Endothelial cell of umbilical vein (primary cell): ENCODE results near the gene TEX29. TPM values are rescaled to one million over a fixed set of nuclear protein-coding genes. Genes with fewer than 3 reads are reported as not detected.

Experiments
- BruUV-seq: library from RNA; stranded (reverse); fragments of 400-500 nt; replicated peaks from 2 replicates; lab custom pipeline; 2021; lab: Mats Ljungman, UMichigan
- CTCF ChIA-PET: fragments of 300-600, 350-600 bp; sonication (Branson Sonifier 250); formaldehyde crosslinking; loops from one replicate; lab custom pipeline; 2021; ENCODE audit warnings: antibody characterized with exemption, inconsistent platforms; lab: Charles Lee
- POLR2A ChIA-PET: fragments of 300-600, 350-600 bp; sonication (Branson Sonifier 250); formaldehyde crosslinking; loops from one replicate; lab custom pipeline; 2021; ENCODE audit warnings: antibody characterized with exemption, inconsistent platforms; lab: Charles Lee
- DNase-seq: peaks from one replicate; pipeline ENCODE4 v3.0.0-alpha.2; 2011; ENCODE audit warnings: low read depth, low spot score
- FAIRE-seq: peaks from 2 replicates; lab custom pipeline; 2011; peaks lifted over from hg19 to GRCh38; lab: Jason Lieb, UNC
- H2AFZ ChIP-seq: 2 replicates; pipeline ENCODE4 v1.6.0; 2012; ENCODE audit warnings: low read depth, low read length, control low read depth, inconsistent platforms
- H3K27ac ChIP-seq: 2 replicates; pipeline ENCODE4 v1.5.1; 2011; ENCODE audit warnings: low read depth, mild to moderate bottlenecking, control low read depth, low read length, moderate library complexity; ENCODE audit not compliant: insufficient read depth
- H3K27me3 ChIP-seq, 2 experiments: 2 replicates each; pipeline versions ENCODE4 v1.6.0 to v1.6.1; 2011; ENCODE audit warnings: low read length in 2 of 2, mixed read lengths in 1 of 2; ENCODE audit not compliant: control insufficient read depth in 2 of 2, insufficient read depth in 2 of 2
- H3K36me3 ChIP-seq, 2 experiments: 2 replicates in 1 of 2; 3 replicates in 1 of 2; pipeline ENCODE4 v1.5.1; 2011; ENCODE audit warnings: low read length in 2 of 2, mild to moderate bottlenecking in 1 of 2, moderate library complexity in 1 of 2; ENCODE audit not compliant: control insufficient read depth in 2 of 2, insufficient read depth in 2 of 2; ENCODE audit errors: extremely low read depth in 1 of 2
- H3K4me1 ChIP-seq: 3 replicates; pipeline ENCODE4 v1.5.1; 2011; ENCODE audit warnings: mild to moderate bottlenecking, low read length; ENCODE audit not compliant: control insufficient read depth, insufficient read depth; ENCODE audit errors: extremely low read depth
- H3K4me2 ChIP-seq: 2 replicates; pipeline ENCODE4 v1.6.1; 2011; ENCODE audit warnings: low read length, control low read depth, mixed read lengths; ENCODE audit not compliant: insufficient read depth
- H3K4me3 ChIP-seq, 3 experiments: fragments of 200-600 bp in 1 of 3; sonication (generic), shearing (Covaris generic) in 1 of 3; replicated peaks in 1 of 3; 2 replicates each; pipeline ENCODE4 v1.5.1; 2011 to 2016; ENCODE audit warnings: control low read depth in 3 of 3, low read length in 3 of 3, mild to moderate bottlenecking in 2 of 3, inconsistent platforms in 1 of 3, low read depth in 1 of 3, moderate library complexity in 1 of 3; ENCODE audit not compliant: insufficient read depth in 1 of 3
- H3K79me2 ChIP-seq: 2 replicates; pipeline ENCODE4 v1.6.0; 2012; ENCODE audit warnings: low read length, inconsistent platforms; ENCODE audit not compliant: control insufficient read depth, insufficient read depth
- H3K9ac ChIP-seq: replicated peaks from 2 replicates; pipeline ENCODE3; 2011; ENCODE audit warnings: low read length, control low read depth; ENCODE audit not compliant: insufficient read depth; ENCODE audit errors: extremely low read depth
- H3K9me1 ChIP-seq: replicated peaks from 3 replicates; pipeline ENCODE4 v1.6.0; 2011; ENCODE audit warnings: mild to moderate bottlenecking, low read length; ENCODE audit not compliant: control insufficient read depth, insufficient read depth; ENCODE audit errors: extremely low read depth
- H3K9me3 ChIP-seq: replicated peaks from 2 replicates; pipeline ENCODE4 v1.5.1; 2012; ENCODE audit warnings: low read length, inconsistent platforms; ENCODE audit not compliant: control insufficient read depth, insufficient read depth
- H4K20me1 ChIP-seq: replicated peaks from 2 replicates; pipeline ENCODE3; 2011; ENCODE audit warnings: mild to moderate bottlenecking, low read length; ENCODE audit not compliant: control insufficient read depth, insufficient read depth; ENCODE audit errors: extremely low read depth
- EZH2 ChIP-seq: IDR thresholded peaks from 2 replicates; pipeline ENCODE4 v1.6.1; 2012; ENCODE audit warnings: borderline replicate concordance, low read depth, mild to moderate bottlenecking, moderate library complexity, low read length, inconsistent platforms; ENCODE audit not compliant: severe bottlenecking
- FOS ChIP-seq: IDR thresholded peaks from 2 replicates; pipeline ENCODE4 v1.6.1; 2011; ENCODE audit warnings: mild to moderate bottlenecking, low read length, moderate library complexity, borderline replicate concordance; ENCODE audit not compliant: insufficient read depth
- GATA2 ChIP-seq: IDR thresholded peaks from 2 replicates; pipeline ENCODE4 v1.7.0; 2011; ENCODE audit warnings: low read depth, mild to moderate bottlenecking, moderate library complexity, mixed read lengths, low read length; ENCODE audit not compliant: insufficient read length, insufficient read depth
- JUN ChIP-seq: IDR thresholded peaks from 2 replicates; pipeline ENCODE4 v1.6.1; 2011; ENCODE audit warnings: borderline replicate concordance, low read depth; ENCODE audit not compliant: insufficient read length, insufficient read depth
- MYC ChIP-seq: IDR thresholded peaks from one replicate; pipeline ENCODE4 v1.6.1; 2011; ENCODE audit warnings: mild to moderate bottlenecking, low read depth, low read length
- POLR2A ChIP-seq: IDR thresholded peaks from 2 replicates; pipeline ENCODE4 v1.6.1; 2012; ENCODE audit warnings: low read depth, mild to moderate bottlenecking, control low read depth, low read length
- POLR2AphosphoS5 ChIP-seq: IDR thresholded peaks from 2 replicates; pipeline ENCODE4 v1.6.1; 2012; ENCODE audit warnings: low read depth, mild to moderate bottlenecking, control low read depth, low read length, moderate library complexity; ENCODE audit not compliant: insufficient read depth
- dilution Hi-C: fragments of 300-500 bp; cut with MboI; formaldehyde crosslinking; loops from one replicate; pipeline ENCODE4 v1.15.0; 2019; ENCODE audit warnings: low sequenced_read_pairs; ENCODE audit not compliant: extremely low pct_ligation_motif_present
- intact Hi-C: fragments of 100-400 bp; cut with micrococcal nuclease; formaldehyde crosslinking; loops from one replicate; pipeline ENCODE4 v1.10.0; 2022
- polyA plus RNA-seq, 4 experiments: library from polyadenylated mRNA; depleted of rRNA in 3 of 4; stranded (reverse) in 3 of 4; unstranded in 1 of 4; fragments of >200 nt; gene quantifications; 2 replicates each; pipeline versions ENCODE4 v1.2.1 to v1.2.3, GENCODE V29; 2011 to 2012; ENCODE audit warnings: missing spikeins in 1 of 4
- total RNA-seq: library from RNA; stranded (reverse); gene quantifications from 2 replicates; pipeline ENCODE4 v1.2.3, GENCODE V29; 2021
- TF ChIP-seq, protein P1 (sequence below): IDR thresholded peaks from 2 replicates; pipeline ENCODE4 v1.6.1; 2011; ENCODE audit not compliant: insufficient read depth, insufficient read length
- TF ChIP-seq, protein P2 (sequence below), 2 donors: IDR thresholded peaks; 1 replicate in 1 of 2; 2 replicates in 1 of 2; pipeline ENCODE4 v1.5.1; 2011; ENCODE audit warnings: low read length in 2 of 2, mild to moderate bottlenecking in 2 of 2, moderate library complexity in 2 of 2, control low read depth in 1 of 2, inconsistent platforms in 1 of 2, low read depth in 1 of 2; ENCODE audit not compliant: insufficient read depth in 1 of 2; ENCODE audit errors: extremely low read depth in 1 of 2

The TEX29 gene
- total and polyA plus RNA-seq, 2 donors (not counting 3 experiments of a cell fraction or from before 2014, with no cell fraction given), result 0.44 TPM; not detected in 1

DNA sequence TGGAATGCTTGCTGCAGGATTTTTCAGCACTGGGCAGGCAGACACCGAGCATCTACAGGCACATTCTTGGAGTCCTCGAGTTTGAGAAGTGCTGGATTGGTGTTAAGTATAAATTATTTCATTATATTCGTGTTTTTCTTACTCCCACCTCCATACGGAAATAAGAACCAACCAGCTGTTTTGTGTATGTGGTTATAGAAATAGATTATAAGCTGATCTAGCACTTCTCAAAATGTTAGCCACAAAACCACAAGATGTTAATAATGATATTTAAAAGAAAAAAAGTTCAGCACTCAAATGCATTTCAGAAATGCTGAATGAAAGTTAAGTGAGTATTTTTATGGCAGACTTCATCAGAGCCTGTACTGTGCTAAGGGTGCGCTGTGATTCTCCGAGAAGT, 24.0 kb upstream of the TEX29 start:
- no peak overlapping the region for H3K9ac ChIP-seq
- H4K20me1 ChIP-seq, result no peaks in the 10 kb centered on the region
- no TSS peak for BruUV-seq
- no peaks in the 10 kb centered on the region for H3K4me1 ChIP-seq
- H3K9me1 ChIP-seq, result no peaks in the 10 kb centered on the region
- H3K9me3 ChIP-seq, result no peaks in the 10 kb centered on the region
- peaks cover 7 to 46% of the 10 kb centered on the region in 2 experiments for H3K36me3 ChIP-seq
- ChIA-PET CTCF (no interaction called here), POLR2A (no interaction called here)
- intact Hi-C loops, result no loop called here
- H3K27me3 ChIP-seq, result no peaks in the 10 kb centered on the region
- dilution Hi-C loops, result no loop called here
- no peak overlapping the region for H2AFZ ChIP-seq
- DNase-seq, result no peak
- no peak overlapping the region for H3K4me2 ChIP-seq
- TF ChIP-seq POLR2A (no peak), GATA2 (no peak), POLR2AphosphoS5 (no peak), JUN (no peak), EZH2 (no peak), FOS (no peak), MYC (no peak)
- TF ChIP-seq, protein P1, sequence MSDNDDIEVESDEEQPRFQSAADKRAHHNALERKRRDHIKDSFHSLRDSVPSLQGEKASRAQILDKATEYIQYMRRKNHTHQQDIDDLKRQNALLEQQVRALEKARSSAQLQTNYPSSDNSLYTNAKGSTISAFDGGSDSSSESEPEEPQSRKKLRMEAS, result no peak
- TF ChIP-seq, protein P2, sequence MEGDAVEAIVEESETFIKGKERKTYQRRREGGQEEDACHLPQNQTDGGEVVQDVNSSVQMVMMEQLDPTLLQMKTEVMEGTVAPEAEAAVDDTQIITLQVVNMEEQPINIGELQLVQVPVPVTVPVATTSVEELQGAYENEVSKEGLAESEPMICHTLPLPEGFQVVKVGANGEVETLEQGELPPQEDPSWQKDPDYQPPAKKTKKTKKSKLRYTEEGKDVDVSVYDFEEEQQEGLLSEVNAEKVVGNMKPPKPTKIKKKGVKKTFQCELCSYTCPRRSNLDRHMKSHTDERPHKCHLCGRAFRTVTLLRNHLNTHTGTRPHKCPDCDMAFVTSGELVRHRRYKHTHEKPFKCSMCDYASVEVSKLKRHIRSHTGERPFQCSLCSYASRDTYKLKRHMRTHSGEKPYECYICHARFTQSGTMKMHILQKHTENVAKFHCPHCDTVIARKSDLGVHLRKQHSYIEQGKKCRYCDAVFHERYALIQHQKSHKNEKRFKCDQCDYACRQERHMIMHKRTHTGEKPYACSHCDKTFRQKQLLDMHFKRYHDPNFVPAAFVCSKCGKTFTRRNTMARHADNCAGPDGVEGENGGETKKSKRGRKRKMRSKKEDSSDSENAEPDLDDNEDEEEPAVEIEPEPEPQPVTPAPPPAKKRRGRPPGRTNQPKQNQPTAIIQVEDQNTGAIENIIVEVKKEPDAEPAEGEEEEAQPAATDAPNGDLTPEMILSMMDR (IDR thresholded peaks at IDR 0.05; ENCODE audit: extremely low read depth in 1 of 2, insufficient read depth in 1 of 2, low read depth in 1 of 2, low read length in 2 of 2), result no peak
- H3K27ac ChIP-seq, result no peak overlapping the region
- no peak overlapping the region for H3K4me3 ChIP-seq
- H3K79me2 ChIP-seq, result no peaks in the 10 kb centered on the region
- no peak for FAIRE-seq
